Adipocyte (in vitro differentiated cells): Measurements from ENCODE around the gene LIPC.

Experiments
- DNase-seq: peaks from one replicate; pipeline ENCODE4 v3.0.0-alpha.2; 2015; ENCODE audit warnings: low read depth
- H3K27me3 ChIP-seq: replicated peaks from 2 replicates; pipeline ENCODE4 v1.7.0; 2013; ENCODE audit warnings: mild to moderate bottlenecking, low read length, moderate library complexity; ENCODE audit not compliant: control insufficient read depth, insufficient read depth
- H3K36me3 ChIP-seq: 2 replicates; pipeline ENCODE4 v1.7.0; 2013; ENCODE audit warnings: low read length, mild to moderate bottlenecking, moderate library complexity; ENCODE audit not compliant: control insufficient read depth, insufficient read depth, severe bottlenecking
- H3K4me1 ChIP-seq: 2 replicates; pipeline ENCODE4 v1.7.0; 2013; ENCODE audit warnings: mild to moderate bottlenecking, low read length, moderate library complexity; ENCODE audit not compliant: control insufficient read depth, insufficient read depth
- H3K4me3 ChIP-seq: 2 replicates; pipeline ENCODE4 v1.7.0; 2013; ENCODE audit warnings: mild to moderate bottlenecking, low read length, moderate library complexity
- H3K9ac ChIP-seq: 2 replicates; pipeline ENCODE4 v1.7.0; 2013; ENCODE audit warnings: mild to moderate bottlenecking, low read length, moderate library complexity
- H3K9me3 ChIP-seq: 2 replicates; pipeline ENCODE4 v1.7.0; 2013; ENCODE audit warnings: mild to moderate bottlenecking, low read length, moderate library complexity; ENCODE audit not compliant: control insufficient read depth

Gene LIPC

GRCh38 chr15:58478035-58478434, 46.2 kb downstream of the LIPC start:
- Histone ChIP-seq H3K9ac (no peak overlapping the region), H3K4me1 (peaks cover 36% of the 10 kb centered on the region), H3K9me3 (no peaks in the 10 kb centered on the region), H3K27me3 (no peaks in the 10 kb centered on the region), H3K4me3 (no peak overlapping the region), H3K36me3 (no peaks in the 10 kb centered on the region)
- DNase-seq = no peak

- H3K4me1 ChIP-seq = peaks cover 30% of the 10 kb centered on the region
- DNase-seq = no peak
- H3K9ac ChIP-seq = no peak overlapping the region
- H3K36me3 ChIP-seq = no peaks in the 10 kb centered on the region
- no peaks in the 10 kb centered on the region for H3K27me3 ChIP-seq
- H3K9me3 ChIP-seq = no peaks in the 10 kb centered on the region
- H3K4me3 ChIP-seq = no peak overlapping the region
These were observed 46.8 kb downstream of the LIPC start for GRCh38 chr15:58478579-58478978.

- no peak for DNase-seq
- H3K4me3 ChIP-seq = no peak overlapping the region
- no peaks in the 10 kb centered on the region for H3K36me3 ChIP-seq
- H3K4me1 ChIP-seq = peaks cover 25% of the 10 kb centered on the region
- no peak overlapping the region for H3K9ac ChIP-seq
- no peaks in the 10 kb centered on the region for H3K27me3 ChIP-seq
- H3K9me3 ChIP-seq = no peaks in the 10 kb centered on the region
These were observed 48.1 kb downstream of the LIPC start for GRCh38 chr15:58479941-58480340.

GRCh38 chr15:58483376-58483775, 51.6 kb downstream of the LIPC start:
- Histone ChIP-seq H3K36me3 (no peaks in the 10 kb centered on the region), H3K27me3 (peaks cover 3% of the 10 kb centered on the region), H3K4me1 (peaks cover 12% of the 10 kb centered on the region), H3K9ac (no peak overlapping the region), H3K4me3 (no peak overlapping the region), H3K9me3 (no peaks in the 10 kb centered on the region)
- DNase-seq = no peak

GRCh38 chr15:58484791-58485600, 53.2 kb downstream of the LIPC start:
- H3K4me1 ChIP-seq = peaks cover 12% of the 10 kb centered on the region
- no peak overlapping the region for H3K4me3 ChIP-seq
- DNase-seq = no peak
- no peak overlapping the region for H3K9ac ChIP-seq
- peaks cover 3% of the 10 kb centered on the region for H3K27me3 ChIP-seq
- peaks cover 9% of the 10 kb centered on the region for H3K9me3 ChIP-seq
- H3K36me3 ChIP-seq = no peaks in the 10 kb centered on the region

- H3K36me3 ChIP-seq = no peaks in the 10 kb centered on the region
- H3K9me3 ChIP-seq = peaks cover 12% of the 10 kb centered on the region
- no peak for DNase-seq
These were observed 54.3 kb downstream of the LIPC start for GRCh38 chr15:58486062-58486461.

GRCh38 chr15:58486564-58486963, 54.8 kb downstream of the LIPC start:
- H3K9ac ChIP-seq = no peak overlapping the region
- H3K9me3 ChIP-seq = peaks cover 12% of the 10 kb centered on the region
- H3K36me3 ChIP-seq = no peaks in the 10 kb centered on the region
- H3K4me1 ChIP-seq = peaks cover 19% of the 10 kb centered on the region
- H3K4me3 ChIP-seq = no peak overlapping the region
- no peak for DNase-seq
- H3K27me3 ChIP-seq = peaks cover 3% of the 10 kb centered on the region

More at GRCh38 chr15:58486062-58486461, 54.3 kb downstream of the LIPC start:
- Histone ChIP-seq H3K4me3 (no peak overlapping the region), H3K27me3 (peaks cover 3% of the 10 kb centered on the region), H3K9ac (no peak overlapping the region), H3K4me1 (peaks cover 13% of the 10 kb centered on the region)

GRCh38 chr15:58487041-58487723, 55.4 kb downstream of the LIPC start:
- Histone ChIP-seq H3K9ac (no peak overlapping the region), H3K4me3 (no peak overlapping the region), H3K4me1 (peaks cover 24% of the 10 kb centered on the region), H3K27me3 (peaks cover 3% of the 10 kb centered on the region), H3K36me3 (no peaks in the 10 kb centered on the region), H3K9me3 (peaks cover 12% of the 10 kb centered on the region)
- DNase-seq = no peak

- Histone ChIP-seq H3K9ac (no peak overlapping the region), H3K36me3 (no peaks in the 10 kb centered on the region), H3K9me3 (peaks cover 12% of the 10 kb centered on the region), H3K4me3 (no peak overlapping the region), H3K27me3 (peaks cover 3% of the 10 kb centered on the region), H3K4me1 (peaks cover 24% of the 10 kb centered on the region)
- no peak for DNase-seq
These were observed 55.9 kb downstream of the LIPC start for GRCh38 chr15:58487724-58488120.

GRCh38 chr15:58489289-58490085, 57.7 kb downstream of the LIPC start:
- DNase-seq = no peak
- H3K9me3 ChIP-seq = peaks cover 16% of the 10 kb centered on the region
- no peak overlapping the region for H3K4me3 ChIP-seq
- no peak overlapping the region for H3K9ac ChIP-seq
- peaks cover 24% of the 10 kb centered on the region for H3K4me1 ChIP-seq
- no peaks in the 10 kb centered on the region for H3K36me3 ChIP-seq
- peaks cover 3% of the 10 kb centered on the region for H3K27me3 ChIP-seq
